Caco-2 (cell line): ENCODE results near the gene SOBP. TPM values are rescaled to one million over a fixed set of nuclear protein-coding genes. Genes with fewer than 3 reads are reported as not detected.

Experiments
- BruUV-seq: library from RNA; stranded (reverse); fragments of 400-500 nt; replicated peaks from 2 replicates; lab custom pipeline; 2021; lab: Mats Ljungman, UMichigan
- CTCF ChIA-PET: fragments of 300-600 bp; sonication (Branson Sonifier 250); formaldehyde crosslinking; loops from one replicate; lab custom pipeline; 2022; ENCODE audit warnings: antibody characterized with exemption; lab: Charles Lee
- POLR2A ChIA-PET: fragments of 300-600 bp; sonication (Branson Sonifier 250); formaldehyde crosslinking; loops from one replicate; lab custom pipeline; 2022; ENCODE audit warnings: antibody characterized with exemption; lab: Charles Lee
- DNase-seq, 2 experiments: peaks; one replicate each; pipeline versions ENCODE4 v3.0.0 to v3.0.0-alpha.2; 2020 to 2022
- H3K27me3 ChIP-seq: replicated peaks from 2 replicates; pipeline ENCODE4 v1.6.0; 2011; ENCODE audit warnings: low read length; ENCODE audit not compliant: control insufficient read depth, insufficient read depth
- H3K36me3 ChIP-seq: 2 replicates; pipeline ENCODE4 v1.5.1; 2011; ENCODE audit warnings: low read length; ENCODE audit not compliant: control insufficient read depth, insufficient read depth
- H3K4me1 ChIP-seq: fragments of 250-450 bp; sonication (Bioruptor Pico); 2 replicates; pipeline ENCODE4 v1.5.1; 2020; ENCODE audit warnings: mild to moderate bottlenecking
- H3K4me3 ChIP-seq: 2 replicates; pipeline ENCODE4 v1.5.1; 2011; ENCODE audit warnings: low read depth, mild to moderate bottlenecking, control low read depth, low read length
- H3K9me3 ChIP-seq: fragments of 250-450 bp; sonication (Bioruptor Pico); 2 replicates; pipeline ENCODE4 v1.5.1; 2020; ENCODE audit warnings: mild to moderate bottlenecking, moderate library complexity
- H3K27ac Mint-ChIP-seq: one replicate; pipeline ENCODE4 v1.8.0; 2022; ENCODE audit warnings: mixed read lengths; ENCODE audit not compliant: unreplicated experiment
- H3K27me3 Mint-ChIP-seq: one replicate; pipeline ENCODE4 v1.8.0; 2022; ENCODE audit warnings: mixed read lengths; ENCODE audit not compliant: insufficient read depth, unreplicated experiment
- H3K36me3 Mint-ChIP-seq: one replicate; pipeline ENCODE4 v1.8.0; 2022; ENCODE audit warnings: mild to moderate bottlenecking, mixed read lengths; ENCODE audit not compliant: insufficient read depth, unreplicated experiment
- H3K4me1 Mint-ChIP-seq: one replicate; pipeline ENCODE4 v1.8.0; 2022; ENCODE audit warnings: low read depth, mixed read lengths; ENCODE audit not compliant: unreplicated experiment
- H3K4me3 Mint-ChIP-seq: one replicate; pipeline ENCODE4 v1.8.0; 2022; ENCODE audit warnings: mild to moderate bottlenecking, moderate library complexity, mixed read lengths; ENCODE audit not compliant: unreplicated experiment
- H3K9me3 Mint-ChIP-seq: one replicate; pipeline ENCODE4 v1.8.0; 2022; ENCODE audit warnings: mixed read lengths; ENCODE audit not compliant: unreplicated experiment
- CTCF ChIP-seq, 2 experiments: fragments of 200-600 bp in 1 of 2; IDR thresholded peaks; 1 replicate in 1 of 2; 2 replicates in 1 of 2; pipeline versions ENCODE4 v1.5.1 to v1.8.0; 2011 to 2022; ENCODE audit warnings: antibody characterized with exemption in 1 of 2, control low read depth in 1 of 2, inconsistent platforms in 1 of 2, low read depth in 1 of 2, low read length in 1 of 2, mild to moderate bottlenecking in 1 of 2, moderate library complexity in 1 of 2; ENCODE audit not compliant: insufficient read depth in 1 of 2, severe bottlenecking in 1 of 2, unreplicated experiment in 1 of 2
- intact Hi-C: fragments of 100-400 bp; cut with micrococcal nuclease; formaldehyde crosslinking; loops from one replicate; pipeline ENCODE4 v1.10.0; 2022; ENCODE audit not compliant: unreplicated experiment
- total RNA-seq: library from RNA; stranded (reverse); gene quantifications from 2 replicates; pipeline ENCODE4 v1.2.3, GENCODE V29; 2022

SOBP gene
- total RNA-seq, 1 experiment from 2014 or later = not detected

- H3K27me3 ChIP-seq = no peaks in the 10 kb centered on the region
- CTCF ChIA-PET = no interaction called here
- Mint-ChIP-seq H3K36me3 (no peaks in the 10 kb centered on the region), H3K4me1 (peaks cover 18% of the 10 kb centered on the region), H3K9me3 (no peaks in the 10 kb centered on the region), H3K27ac (no peak overlapping the region), H3K27me3 (peaks cover 6% of the 10 kb centered on the region), H3K4me3 (no peak overlapping the region)
- intact Hi-C loops = no loop called here
- no peak overlapping the region for H3K4me3 ChIP-seq
- DNase-seq = no peak
- no peaks in the 10 kb centered on the region for H3K9me3 ChIP-seq
- POLR2A ChIA-PET = no interaction called here
- BruUV-seq = no TSS peak
- H3K36me3 ChIP-seq = no peaks in the 10 kb centered on the region
- H3K4me1 ChIP-seq = no peaks in the 10 kb centered on the region; the same call in 1 of the 2 replicates
- no peak for TF ChIP-seq CTCF (IDR thresholded peaks at IDR 0.05; ENCODE audit: insufficient read depth in 1 of 2, low read depth in 1 of 2, low read length in 1 of 2, severe bottlenecking in 1 of 2, unreplicated experiment in 1 of 2)
Observed at GRCh38 chr6:107662333-107662732, 172.4 kb downstream of the SOBP start.

GRCh38 chr6:107663308-107663707, 173.4 kb downstream of the SOBP start:
- Mint-ChIP-seq H3K36me3 (no peaks in the 10 kb centered on the region), H3K27ac (no peak overlapping the region)
- CTCF ChIA-PET = no interaction called here

GRCh38 chr6:107665382-107665781, 175.5 kb downstream of the SOBP start:
- Histone ChIP-seq H3K36me3 (no peaks in the 10 kb centered on the region), H3K27me3 (no peaks in the 10 kb centered on the region), H3K9me3 (no peaks in the 10 kb centered on the region), H3K4me1 (no peaks in the 10 kb centered on the region; the same call in 1 of the 2 replicates), H3K4me3 (no peak overlapping the region)
- POLR2A ChIA-PET = no interaction called here
- no peak for TF ChIP-seq CTCF (IDR thresholded peaks at IDR 0.05; ENCODE audit: insufficient read depth in 1 of 2, low read depth in 1 of 2, low read length in 1 of 2, severe bottlenecking in 1 of 2, unreplicated experiment in 1 of 2)
- intact Hi-C loops = no loop called here
- H3K27me3 Mint-ChIP-seq = peaks cover 4% of the 10 kb centered on the region
- DNase-seq = no peak
- no peak overlapping the region for H3K27ac Mint-ChIP-seq
- no peaks in the 10 kb centered on the region for H3K9me3 Mint-ChIP-seq
- H3K36me3 Mint-ChIP-seq = no peaks in the 10 kb centered on the region
- peaks cover 12% of the 10 kb centered on the region for H3K4me1 Mint-ChIP-seq
- BruUV-seq = no TSS peak
- H3K4me3 Mint-ChIP-seq = no peak overlapping the region
- CTCF ChIA-PET = interaction anchor here (1.6 kb wide), 1 partner anchor 207 kb away, joined by 4 read pairs; the partner anchor contains the start of gene PDSS2

More at GRCh38 chr6:107663308-107663707, 173.4 kb downstream of the SOBP start:
- H3K9me3 ChIP-seq = no peaks in the 10 kb centered on the region
- no peak overlapping the region for H3K4me3 Mint-ChIP-seq
- no peaks in the 10 kb centered on the region for H3K9me3 Mint-ChIP-seq
- intact Hi-C loops = no loop called here
- no peak for TF ChIP-seq CTCF (IDR thresholded peaks at IDR 0.05; ENCODE audit: insufficient read depth in 1 of 2, low read depth in 1 of 2, low read length in 1 of 2, severe bottlenecking in 1 of 2, unreplicated experiment in 1 of 2)
- no peak overlapping the region for H3K4me3 ChIP-seq
- peaks cover 18% of the 10 kb centered on the region for H3K4me1 Mint-ChIP-seq
- no peak for DNase-seq
- H3K36me3 ChIP-seq = no peaks in the 10 kb centered on the region
- no peaks in the 10 kb centered on the region for H3K27me3 ChIP-seq
- peaks cover 6% of the 10 kb centered on the region for H3K27me3 Mint-ChIP-seq
- H3K4me1 ChIP-seq = no peaks in the 10 kb centered on the region; the same call in 1 of the 2 replicates
- no TSS peak for BruUV-seq
- POLR2A ChIA-PET = no interaction called here
